H1 (cell line): Measurements from ENCODE around the gene LAMB1. TPM values are rescaled to one million over a fixed set of nuclear protein-coding genes. Genes with fewer than 3 reads are reported as not detected.

Source experiments
- CTCF ChIA-PET: fragments of 300-600 bp; sonication (Branson Sonifier 250); formaldehyde crosslinking; loops from one replicate; lab custom pipeline; 2021; ENCODE audit not compliant: partially characterized antibody; lab: Charles Lee
- POLR2A ChIA-PET: fragments of 300-600 bp; sonication (Branson Sonifier 250); formaldehyde crosslinking; loops from one replicate; lab custom pipeline; 2021; ENCODE audit warnings: inconsistent platforms; ENCODE audit not compliant: partially characterized antibody; lab: Charles Lee
- DNase-seq, 2 experiments: peaks; one replicate each; pipeline versions ENCODE4 v3.0.0 to v3.0.0-alpha.2; 2010 to 2022; ENCODE audit warnings: low spot score in 2 of 2, low read depth in 1 of 2, mixed read lengths in 1 of 2
- FAIRE-seq: peaks from 2 replicates; lab custom pipeline; 2011; peaks lifted over from hg19 to GRCh38; lab: Jason Lieb, UNC
- H2AFZ ChIP-seq: 2 replicates; pipeline ENCODE4 v1.8.1; 2012; ENCODE audit warnings: low read length, inconsistent platforms
- H2AK5ac ChIP-seq: 2 replicates; pipeline ENCODE4 v1.6.1; 2013; ENCODE audit warnings: low read depth, low read length
- H2BK120ac ChIP-seq: replicated peaks from 2 replicates; pipeline ENCODE3; 2013; ENCODE audit warnings: low read depth, low read length, inconsistent platforms
- H2BK12ac ChIP-seq: 2 replicates; pipeline ENCODE4 v1.6.1; 2013; ENCODE audit warnings: low read depth, low read length
- H2BK15ac ChIP-seq: 2 replicates; pipeline ENCODE4 v1.6.1; 2013; ENCODE audit warnings: low read length
- H2BK20ac ChIP-seq: 2 replicates; pipeline ENCODE4 v1.6.1; 2013; ENCODE audit warnings: low read length
- H2BK5ac ChIP-seq: 2 replicates; pipeline ENCODE4 v1.6.1; 2013; ENCODE audit warnings: low read depth, low read length
- H3K14ac ChIP-seq: 2 replicates; pipeline ENCODE4 v1.6.1; 2013; ENCODE audit warnings: inconsistent platforms; ENCODE audit not compliant: insufficient read length
- H3K18ac ChIP-seq: 2 replicates; pipeline ENCODE4 v1.6.1; 2013; ENCODE audit warnings: low read length; ENCODE audit errors: extremely low read depth
- H3K23ac ChIP-seq: 2 replicates; pipeline ENCODE4 v1.6.1; 2013; ENCODE audit warnings: inconsistent platforms; ENCODE audit not compliant: insufficient read length
- H3K23me2 ChIP-seq: 2 replicates; pipeline ENCODE4 v1.6.1; 2013; ENCODE audit warnings: low read depth, low read length
- H3K27ac ChIP-seq: 2 replicates; pipeline ENCODE4 v1.6.1; 2011; ENCODE audit warnings: low read depth, low read length, inconsistent platforms
- H3K27me3 ChIP-seq, 4 experiments: replicated peaks in 1 of 4; 1 replicate in 1 of 4; 2 replicates in 3 of 4; pipeline versions ENCODE4 v1.6.1 to v1.8.1; 2011 to 2013; ENCODE audit warnings: low read length in 3 of 4, mild to moderate bottlenecking in 3 of 4, inconsistent platforms in 2 of 4, mixed read lengths in 2 of 4, moderate library complexity in 1 of 4; ENCODE audit not compliant: control insufficient read depth in 3 of 4, insufficient read depth in 3 of 4; ENCODE audit errors: extremely low read depth in 1 of 4
- H3K36me3 ChIP-seq, 4 experiments: 2 replicates each; pipeline versions ENCODE4 v1.6.1 to v1.8.1; 2011 to 2013; ENCODE audit warnings: mild to moderate bottlenecking in 4 of 4, low read length in 3 of 4, moderate library complexity in 2 of 4, control low read depth in 1 of 4, inconsistent platforms in 1 of 4; ENCODE audit not compliant: insufficient read depth in 4 of 4, control insufficient read depth in 2 of 4
- H3K4ac ChIP-seq: replicated peaks from 2 replicates; pipeline ENCODE3; 2013; ENCODE audit warnings: low read length, low read depth, mixed read lengths, inconsistent platforms; ENCODE audit not compliant: insufficient read length
- H3K4me1 ChIP-seq, 4 experiments: replicated peaks in 1 of 4; 1 replicate in 1 of 4; 2 replicates in 3 of 4; pipeline versions ENCODE4 v1.6.1 to v1.8.1; 2011 to 2013; ENCODE audit warnings: low read length in 3 of 4, inconsistent platforms in 2 of 4, mixed read lengths in 1 of 4; ENCODE audit not compliant: insufficient read depth in 4 of 4, control insufficient read depth in 3 of 4
- H3K4me2 ChIP-seq, 2 experiments: 2 replicates each; pipeline versions ENCODE4 v1.6.1 to v1.8.1; 2011 to 2013; ENCODE audit warnings: low read depth in 2 of 2, low read length in 2 of 2, control low read depth in 1 of 2, inconsistent platforms in 1 of 2, mild to moderate bottlenecking in 1 of 2; ENCODE audit not compliant: insufficient read depth in 1 of 2
- H3K4me3 ChIP-seq, 4 experiments: fragments of 200-600, 300-600 bp in 1 of 4; sonication (generic), shearing (Covaris generic), sonication (Bioruptor Twin) in 1 of 4; 2 replicates each; pipeline versions ENCODE4 v1.5.1 to v1.8.1; 2011 to 2016; ENCODE audit warnings: low read length in 4 of 4, low read depth in 3 of 4, control low read depth in 2 of 4, inconsistent platforms in 2 of 4, mild to moderate bottlenecking in 2 of 4, mixed read lengths in 1 of 4, moderate library complexity in 1 of 4; ENCODE audit not compliant: insufficient read depth in 2 of 4; ENCODE audit errors: extremely low read depth in 1 of 4
- H3K56ac ChIP-seq: replicated peaks from 2 replicates; pipeline ENCODE3; 2013; ENCODE audit warnings: low read depth, mild to moderate bottlenecking, mixed read lengths, low read length, inconsistent platforms; ENCODE audit not compliant: insufficient read length
- H3K79me1 ChIP-seq: 2 replicates; pipeline ENCODE4 v1.6.1; 2013; ENCODE audit warnings: low read depth, low read length, control low read depth
- H3K79me2 ChIP-seq, 2 experiments: 2 replicates each; pipeline versions ENCODE4 v1.6.1 to v1.8.1; 2012 to 2013; ENCODE audit warnings: low read length in 2 of 2, mild to moderate bottlenecking in 2 of 2, inconsistent platforms in 1 of 2; ENCODE audit not compliant: insufficient read depth in 2 of 2, control insufficient read depth in 1 of 2
- H3K9ac ChIP-seq, 4 experiments: replicated peaks in 1 of 4; 1 replicate in 1 of 4; 2 replicates in 3 of 4; pipeline versions ENCODE4 v1.6.1 to v1.8.1; 2011 to 2013; ENCODE audit warnings: low read depth in 3 of 4, low read length in 3 of 4, control low read depth in 2 of 4, mild to moderate bottlenecking in 2 of 4, moderate library complexity in 2 of 4, inconsistent platforms in 1 of 4; ENCODE audit errors: extremely low read depth in 1 of 4
- H3K9me3 ChIP-seq, 2 experiments: 2 replicates each; pipeline versions ENCODE4 v1.6.1 to v1.8.1; 2012 to 2013; ENCODE audit warnings: mild to moderate bottlenecking in 2 of 2, moderate library complexity in 2 of 2, control low read depth in 1 of 2, inconsistent platforms in 1 of 2, low read depth in 1 of 2, low read length in 1 of 2, mixed read lengths in 1 of 2; ENCODE audit not compliant: insufficient read depth in 2 of 2
- H4K20me1 ChIP-seq, 2 experiments: replicated peaks in 1 of 2; 2 replicates each; pipeline versions ENCODE3 to v1.8.1; 2011 to 2013; ENCODE audit warnings: inconsistent platforms in 2 of 2, low read length in 2 of 2, mild to moderate bottlenecking in 1 of 2; ENCODE audit not compliant: insufficient read depth in 2 of 2, control insufficient read depth in 1 of 2
- H4K5ac ChIP-seq: 2 replicates; pipeline ENCODE4 v1.6.1; 2013; ENCODE audit warnings: low read length, low read depth, mixed read lengths, inconsistent platforms; ENCODE audit not compliant: insufficient read length
- H4K8ac ChIP-seq: 2 replicates; pipeline ENCODE4 v1.8.0; 2013; ENCODE audit warnings: mild to moderate bottlenecking, moderate library complexity, low read length, inconsistent platforms; ENCODE audit not compliant: insufficient read depth; ENCODE audit errors: extremely low read depth
- H4K91ac ChIP-seq: replicated peaks from 2 replicates; pipeline ENCODE3; 2013; ENCODE audit warnings: low read length, mixed read lengths, inconsistent platforms; ENCODE audit not compliant: insufficient read length
- WGBS, 2 experiments: shearing (Covaris generic) in 1 of 2; methylation state at CpG; one replicate each; pipeline versions ENCODE4 v1.1.6 to v1.1.7; 2013 to 2015; ENCODE audit warnings: low lambda C conversion rate in 2 of 2, mixed read lengths in 2 of 2, inconsistent platforms in 1 of 2, low coverage in 1 of 2, missing lambda C conversion rate in 1 of 2; ENCODE audit not compliant: insufficient replicate concordance in 2 of 2, insufficient coverage in 1 of 2, insufficient read length in 1 of 2; ENCODE audit errors: extremely low coverage in 1 of 2, missing lambda C conversion rate in 1 of 2; 5-methylcytosine and 5-hydroxymethylcytosine counted together
- polyA plus RNA-seq, 7 experiments: library from polyadenylated mRNA; depleted of rRNA in 3 of 7; stranded (reverse) in 5 of 7; unstranded in 2 of 7; fragments of >200 nt in 5 of 7; fragments of 200-250 nt in 2 of 7; gene quantifications; 1 replicate in 5 of 7; 2 replicates in 1 of 7; 4 replicates in 1 of 7; pipeline versions ENCODE4 v1.2.1 to v1.2.3, GENCODE V29; 2011 to 2013; ENCODE audit warnings: missing spikeins in 2 of 7, mixed read lengths in 2 of 7
- total RNA-seq: library from RNA; stranded (reverse); fragmentation: NEBNext Ultra II Directional; extraction: Animal tissue kit (Norgen Biotek cat#: 25700); gene quantifications from 2 replicates; pipeline ENCODE4 v1.2.1, GENCODE V29; 2021

The LAMB1 gene
- total and polyA plus RNA-seq, 2 of the 8 experiments (the other 6 are each of a cell fraction or from before 2014, with no cell fraction given), result 31.9 to 38.5 TPM

GRCh38 chr7:108037140-108037539, 34.2 kb upstream of the LAMB1 start:
- Histone ChIP-seq H2AK5ac (no peak overlapping the region), H3K27ac (no peak overlapping the region), H3K23ac (no peak overlapping the region), H3K4ac (no peak overlapping the region), H2BK20ac (no peak overlapping the region), H3K36me3 (no peaks in the 10 kb centered on the region), H3K14ac (no peak overlapping the region), H3K18ac (no peak overlapping the region), H3K4me1 (peaks cover 0 to 6% (median 2%) of the 10 kb centered on the region in 4 experiments; a peak in 3 of 7 replicates), H4K8ac (no peak overlapping the region), H2BK15ac (no peak overlapping the region), H2BK12ac (no peak overlapping the region), H3K4me3 (no peak overlapping the region), H3K9ac (no peak overlapping the region), H4K91ac (no peak overlapping the region), H2BK5ac (no peak overlapping the region), H4K5ac (no peak overlapping the region), H3K79me2 (no peaks in the 10 kb centered on the region), H3K23me2 (no peaks in the 10 kb centered on the region), H3K79me1 (no peaks in the 10 kb centered on the region), H3K4me2 (no peak overlapping the region), H2BK120ac (no peak overlapping the region), H3K56ac (no peak overlapping the region), H2AFZ (no peak overlapping the region), H3K27me3 (no peaks in the 10 kb centered on the region), H4K20me1 (no peaks in the 10 kb centered on the region), H3K9me3 (no peaks in the 10 kb centered on the region)
- CTCF ChIA-PET, result interaction anchor here (1.0 to 9.1 kb wide), 2 partner anchors 21 to 60 kb away, joined by 3 to 86 read pairs; no protein-coding TSS in a partner anchor
- no peak for FAIRE-seq
- POLR2A ChIA-PET, result interaction anchor here (1.1 kb wide), 1 partner anchor 107 kb away, joined by 3 read pairs; no protein-coding TSS in a partner anchor
- WGBS, 2 experiments, result 93% methylated on average over 3 of the region's 3 CpGs; no CpG with 5 or more reads in 1 of the 2 experiments
- DNase-seq, result no peak
